HG02973 (cell line): ENCODE measurements around the gene SLC25A23.

Source experiments
- ATAC-seq: cut with Tn5 transposase; IDR thresholded peaks from one replicate; pipeline ENCODE4 v1.9.1; 2021; ENCODE audit warnings: moderate library complexity; ENCODE audit not compliant: unreplicated experiment

SLC25A23 gene

DNA sequence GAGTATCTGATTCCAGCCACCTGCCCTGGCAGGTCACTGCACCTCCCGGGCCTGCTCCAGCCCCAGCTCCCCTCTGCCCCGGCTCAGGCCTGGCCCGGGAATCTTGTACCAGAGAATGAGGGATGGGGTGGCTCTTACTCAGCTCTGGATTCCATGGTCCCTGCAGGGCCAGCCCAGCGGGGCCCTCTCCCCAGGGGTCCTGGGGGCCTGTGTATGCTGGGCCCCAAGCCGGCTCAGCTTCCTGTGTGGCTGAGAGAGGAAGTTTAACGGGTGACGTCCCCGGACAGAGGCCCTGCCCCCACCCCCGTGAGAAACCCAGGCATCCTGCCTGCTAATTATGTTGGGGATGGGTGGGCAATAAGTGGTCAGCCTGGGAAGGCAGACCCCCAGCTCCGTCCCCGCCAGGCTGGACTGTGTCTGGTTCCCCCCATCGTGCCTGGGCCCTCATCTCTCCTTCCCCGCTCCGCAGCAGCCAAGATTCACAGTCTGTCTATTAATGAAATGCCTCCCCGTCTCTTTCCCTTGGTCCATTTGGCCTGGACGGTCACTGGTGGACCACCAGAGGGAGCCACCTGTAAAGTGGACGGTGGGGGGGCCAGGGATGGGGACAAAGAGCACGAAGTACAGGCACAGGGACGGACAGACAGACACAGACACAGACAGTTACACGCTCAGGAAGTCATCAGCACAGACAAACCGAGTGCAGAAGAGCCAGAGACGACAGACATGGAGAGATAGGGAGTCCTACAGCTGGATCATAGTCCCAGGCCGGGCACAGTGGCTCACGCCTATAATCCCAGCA, 22.1 kb upstream of the SLC25A23 start, which contains the start of gene DENND1C:
Gene DENND1C (minus strand): TSS at position 247 of the 802 bp plus-strand sequence. CDS start 92 bp downstream, at position 155.
- ATAC-seq, result peak; percentile 60

DNA sequence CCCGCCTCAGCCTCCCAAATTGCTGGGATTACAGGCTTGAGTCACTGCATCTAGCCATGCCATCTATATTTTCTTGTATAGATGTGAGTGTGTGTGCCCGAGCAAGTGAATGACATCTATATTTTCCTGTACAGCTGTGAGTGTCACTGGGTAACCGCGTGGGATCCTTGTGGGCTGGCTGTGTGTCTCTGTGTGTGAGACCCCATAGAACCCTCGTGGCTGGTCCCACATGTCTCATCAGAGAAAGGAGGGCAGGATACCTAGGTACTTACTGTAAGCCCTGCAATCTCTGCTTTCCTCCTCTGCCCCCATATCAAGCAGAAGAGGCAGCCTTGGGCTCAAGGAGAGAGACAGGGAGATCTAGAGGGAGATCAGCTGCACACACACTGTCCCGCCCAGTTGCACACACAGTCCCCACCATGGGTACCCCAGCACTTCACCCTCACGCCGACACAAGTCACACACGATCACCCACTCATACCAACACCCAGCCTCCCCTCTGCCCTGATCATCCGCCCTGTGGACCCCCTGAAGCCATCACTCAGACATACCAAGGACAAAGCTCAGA, 21.3 kb upstream of the SLC25A23 start:
- no peak for ATAC-seq

DNA sequence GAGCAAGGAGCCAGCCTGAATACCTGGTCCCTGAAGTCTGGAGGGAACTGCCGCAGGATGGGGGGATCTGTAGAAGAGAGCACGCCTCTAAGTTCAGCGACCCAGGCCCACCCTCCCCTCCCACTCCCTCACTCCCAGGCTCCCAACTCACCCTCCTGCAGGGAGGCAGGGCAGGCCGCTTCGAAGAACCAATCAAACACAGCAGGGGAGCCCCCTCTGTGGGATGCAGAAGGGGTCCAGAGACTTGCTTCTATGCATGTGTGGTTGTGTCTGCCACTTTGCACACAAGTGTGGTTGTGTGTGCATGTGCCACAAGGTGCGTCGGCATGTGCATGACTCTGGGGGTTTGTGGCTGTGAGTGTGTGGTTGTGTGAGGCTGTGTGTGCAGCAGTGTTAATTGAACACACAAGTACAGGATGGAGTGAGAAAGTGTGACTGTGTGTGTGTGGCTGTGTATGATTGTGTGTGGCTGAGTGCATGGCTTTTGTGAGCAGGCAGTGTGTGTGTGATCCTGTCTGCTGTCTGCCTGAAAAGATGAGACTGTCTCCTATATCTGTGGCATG, 20.3 kb upstream of the SLC25A23 start:
- ATAC-seq, result no peak

DNA sequence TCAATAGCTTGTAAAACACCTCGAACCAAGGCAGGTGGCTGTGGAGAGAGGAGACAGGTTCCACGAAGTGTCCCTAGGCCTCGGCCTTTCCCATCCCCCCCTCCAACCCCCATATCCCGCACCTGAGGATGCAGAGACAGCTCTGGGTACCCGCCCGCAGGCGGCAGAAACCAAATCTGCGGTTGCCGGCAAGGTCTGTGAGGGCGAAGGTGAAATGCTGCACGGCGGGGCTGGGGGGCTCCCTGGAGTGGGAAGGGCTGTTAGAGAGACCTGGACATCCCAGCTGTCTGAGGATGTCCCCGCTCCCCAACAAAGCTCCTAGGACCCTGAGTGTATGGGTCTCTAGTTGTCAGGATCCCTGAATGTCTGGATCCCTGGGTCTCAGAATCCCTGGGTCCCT, 19.2 kb upstream of the SLC25A23 start:
- ATAC-seq, result no peak

DNA sequence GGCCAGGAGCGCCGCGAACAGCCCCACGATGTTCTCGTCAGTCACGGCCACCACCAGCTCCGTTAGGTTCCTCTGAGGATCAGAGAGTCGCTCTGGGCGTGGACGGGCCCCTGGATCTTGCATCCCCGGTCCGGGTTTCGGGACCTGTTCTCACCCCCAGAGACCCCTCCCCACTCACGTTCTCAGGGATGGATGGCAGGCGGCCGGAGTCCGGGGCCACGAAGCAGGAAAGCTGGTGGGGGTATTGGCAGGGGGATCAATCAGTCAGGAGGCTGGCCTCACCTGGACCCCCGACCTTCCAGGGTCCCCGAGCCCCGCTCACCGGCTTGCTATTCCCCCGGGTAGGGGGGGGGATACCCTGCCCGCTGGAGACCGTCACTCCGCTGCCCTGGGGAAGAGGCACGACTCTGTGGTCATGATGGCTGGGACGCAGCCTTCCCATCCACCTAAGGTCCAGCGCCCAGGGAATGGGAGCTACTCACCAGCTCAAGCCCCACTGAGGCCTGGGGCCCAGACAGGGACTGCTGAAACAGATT, 17.4 kb upstream of the SLC25A23 start:
- no peak for ATAC-seq

DNA sequence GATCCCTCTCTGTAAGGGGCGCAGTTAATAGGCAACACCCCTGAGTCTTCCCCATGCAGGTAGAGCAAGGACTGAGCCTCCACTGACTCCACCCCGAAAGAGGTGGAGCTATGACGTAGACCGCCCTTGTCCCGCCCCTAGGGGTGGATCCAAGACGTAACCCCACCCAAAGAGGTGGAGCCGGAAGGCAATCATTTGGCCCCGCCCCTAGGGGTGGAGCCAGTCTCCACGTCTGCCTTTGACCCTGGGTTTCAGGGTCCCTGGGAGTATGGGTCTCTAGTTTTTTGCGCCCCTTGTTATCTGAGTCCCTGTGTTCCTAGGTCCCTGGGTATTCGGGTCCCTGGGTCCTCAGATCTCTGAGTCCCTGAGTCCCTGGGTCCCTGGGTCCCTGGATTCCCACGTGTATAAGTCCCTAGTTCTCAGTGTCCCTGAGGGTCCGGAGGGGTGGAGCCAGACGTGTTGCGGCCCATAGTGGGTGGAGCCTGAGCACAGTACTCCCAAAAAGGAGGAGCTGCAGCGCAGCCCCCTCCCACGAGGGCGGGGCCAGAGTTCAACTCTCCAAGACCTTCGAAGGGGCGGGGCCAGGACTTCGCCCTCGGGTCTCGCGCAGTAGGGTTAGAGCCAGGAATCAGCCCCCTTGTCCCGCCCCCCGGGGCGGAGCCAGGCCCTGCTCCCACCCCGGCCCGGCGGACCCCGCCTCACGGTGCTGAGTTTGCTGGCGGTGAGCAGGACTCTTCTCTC, 16.7 kb upstream of the SLC25A23 start:
- no peak for ATAC-seq

DNA sequence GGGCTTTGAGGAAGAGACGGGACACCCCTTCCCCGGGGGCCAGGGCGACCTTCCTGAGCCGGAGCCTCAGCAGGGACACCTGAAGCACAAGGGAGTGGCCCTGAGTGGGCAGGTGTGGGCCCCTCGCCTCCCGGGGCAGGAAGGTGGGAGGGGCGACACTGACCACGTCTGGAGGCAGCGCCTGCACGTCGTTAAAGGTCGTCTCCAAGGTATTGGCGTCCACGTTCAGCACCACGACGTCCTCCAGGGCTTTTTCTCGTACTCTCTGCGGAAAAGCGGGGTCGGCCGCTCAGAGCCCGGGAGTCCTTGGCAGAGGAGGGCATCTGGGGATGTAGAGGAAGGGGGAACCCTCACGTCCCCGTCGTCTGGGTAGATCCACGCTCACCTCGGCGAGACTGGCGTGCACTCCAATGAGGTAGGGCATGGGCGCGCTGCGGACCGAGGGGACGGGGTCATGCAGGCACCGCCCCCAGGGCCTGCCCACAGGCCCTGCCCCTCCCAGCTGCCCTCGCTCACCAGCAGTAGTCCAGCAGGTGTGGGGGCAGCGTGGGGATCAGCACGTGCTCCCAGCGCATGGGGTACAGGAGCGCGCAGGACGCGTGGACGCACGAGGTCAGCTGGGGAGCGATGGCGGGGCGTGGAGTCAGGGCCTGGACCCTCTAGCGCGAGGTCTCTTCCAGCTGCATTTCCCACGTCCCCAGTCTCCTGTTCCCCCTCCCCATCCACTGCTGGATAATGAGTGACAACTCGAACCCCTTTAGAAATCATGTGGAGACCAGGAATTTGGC, 15.9 kb upstream of the SLC25A23 start:
- no peak for ATAC-seq

DNA sequence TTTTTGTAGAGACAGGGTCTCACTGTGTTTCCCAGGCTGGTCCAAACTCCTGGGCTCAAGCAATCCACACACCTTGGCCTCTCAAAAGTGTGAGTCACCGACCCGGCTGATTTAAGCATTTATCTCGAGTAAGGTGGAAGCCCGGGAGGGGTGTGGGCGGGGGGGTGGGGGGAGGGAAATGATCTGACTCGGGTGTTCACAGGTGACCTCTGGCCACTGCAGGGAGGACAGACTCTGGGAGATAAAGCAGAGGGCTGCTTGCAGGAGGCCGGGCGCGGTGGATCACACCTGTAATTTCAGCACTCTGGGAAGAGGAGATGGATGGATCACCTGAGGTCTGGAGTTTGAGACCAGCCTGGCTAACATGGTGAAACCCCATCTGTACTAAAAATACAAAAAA, 14.1 kb upstream of the SLC25A23 start:
- no peak for ATAC-seq

DNA sequence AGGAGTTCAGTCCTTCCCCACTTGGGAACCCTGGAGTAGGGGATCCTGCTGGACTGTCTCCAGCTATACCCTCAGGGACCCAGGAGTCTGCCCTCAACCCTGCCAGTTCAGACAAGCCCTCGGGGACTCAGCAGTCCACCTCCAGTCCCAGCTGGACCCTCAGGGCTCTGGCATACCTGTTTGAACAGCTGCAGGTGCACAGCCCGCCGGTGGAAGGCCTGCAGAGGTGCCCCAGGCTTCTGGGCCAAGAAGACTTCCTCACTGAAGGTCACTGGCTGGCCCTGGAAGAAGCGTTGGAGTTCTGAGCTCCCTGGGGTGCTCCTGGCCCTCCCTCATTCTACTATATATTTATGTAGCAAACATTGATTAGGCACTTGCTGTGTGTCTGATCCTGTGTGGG, 13.1 kb upstream of the SLC25A23 start:
- ATAC-seq, result no peak

DNA sequence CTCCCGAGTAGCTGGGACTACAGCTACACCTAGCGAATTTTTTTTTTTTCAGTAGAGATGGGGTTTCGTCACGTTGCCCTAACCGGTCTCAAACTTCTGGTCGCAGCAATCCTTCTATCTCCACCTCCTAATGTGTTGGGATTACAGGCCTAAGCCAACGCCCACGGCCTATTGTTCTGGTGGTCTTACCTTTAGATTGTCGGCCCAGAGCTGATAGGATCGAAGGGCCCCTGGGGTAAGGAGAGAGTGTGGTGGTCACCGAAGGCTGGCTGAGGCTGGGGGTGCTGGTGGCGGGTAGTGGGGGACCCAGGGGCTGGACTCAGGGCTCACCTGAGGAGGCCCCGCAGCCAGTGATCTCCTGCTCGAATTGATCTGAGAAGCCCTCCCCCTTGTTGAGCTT, 11.5 kb upstream of the SLC25A23 start:
- ATAC-seq, result no peak

DNA sequence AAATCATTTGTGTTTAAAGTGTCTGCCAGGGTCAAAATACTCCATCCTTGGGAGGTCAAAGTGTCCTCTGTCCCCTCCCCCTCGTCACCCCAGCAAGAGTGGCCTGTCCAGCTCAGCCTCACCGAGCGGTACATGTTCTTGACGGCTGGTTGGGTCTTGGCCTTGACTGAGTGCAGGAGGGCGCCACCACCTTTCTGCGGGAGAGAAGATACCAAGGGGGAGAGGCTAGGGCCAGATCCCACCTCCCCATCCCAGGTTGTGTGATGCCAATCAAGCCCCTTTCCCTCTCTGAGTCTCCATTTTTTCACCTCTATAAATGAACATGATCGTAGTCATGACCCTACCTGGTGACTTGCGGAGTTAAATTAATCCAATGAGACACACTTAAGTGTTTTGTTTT, 10.6 kb upstream of the SLC25A23 start:
- no peak for ATAC-seq

DNA sequence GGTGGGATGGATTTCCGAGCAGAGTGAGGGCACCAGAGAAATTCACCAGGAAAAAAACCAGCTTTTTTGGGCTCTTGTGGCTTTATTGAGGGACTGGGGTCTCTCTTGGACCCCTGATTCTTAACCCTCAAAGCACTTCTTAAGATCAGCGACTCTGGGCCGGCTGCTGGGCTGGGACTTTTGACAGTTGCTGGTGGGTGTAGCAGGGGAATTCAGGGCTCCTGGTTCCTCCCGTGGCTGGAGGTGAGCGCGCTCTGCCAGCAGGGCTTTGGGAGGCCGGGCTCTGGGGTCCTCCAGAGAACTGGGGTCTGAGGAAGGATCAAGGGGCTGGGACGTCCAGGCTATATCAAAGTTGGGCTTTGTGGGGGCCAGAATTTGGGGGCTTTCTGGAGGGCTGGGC, 7.8 kb upstream of the SLC25A23 start:
- ATAC-seq, result no peak

DNA sequence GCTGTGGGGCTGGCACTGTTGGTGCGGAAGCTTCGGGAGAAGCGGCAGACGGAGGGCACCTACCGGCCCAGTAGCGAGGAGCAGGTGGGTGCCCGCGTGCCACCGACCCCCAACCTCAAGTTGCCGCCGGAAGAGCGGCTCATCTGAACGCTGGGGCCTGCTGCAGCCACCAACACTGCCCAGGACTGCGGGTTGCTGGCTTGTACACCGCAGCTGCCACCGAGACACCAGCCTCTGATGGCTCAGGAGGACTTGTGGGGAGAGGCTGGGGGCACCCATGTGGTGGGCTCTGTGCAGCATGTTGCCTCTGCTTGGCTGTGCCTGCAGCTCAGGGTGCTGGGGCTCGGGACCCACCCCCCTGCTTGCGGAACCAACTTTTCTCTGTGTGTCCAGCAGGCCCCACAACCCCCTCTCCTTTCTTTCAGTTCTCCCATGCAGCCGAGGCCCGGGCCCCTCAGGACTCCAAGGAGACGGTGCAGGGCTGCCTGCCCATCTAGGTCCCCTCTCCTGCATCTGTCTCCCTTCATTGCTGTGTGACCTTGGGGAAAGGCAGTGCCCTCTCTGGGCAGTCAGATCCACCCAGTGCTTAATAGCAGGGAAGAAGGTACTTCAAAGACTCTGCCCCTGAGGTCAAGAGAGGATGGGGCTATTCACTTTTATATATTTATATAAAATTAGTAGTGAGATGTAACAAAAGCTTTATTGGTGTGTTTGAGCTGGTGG, 7.1 kb upstream of the SLC25A23 start:
- no peak for ATAC-seq

DNA sequence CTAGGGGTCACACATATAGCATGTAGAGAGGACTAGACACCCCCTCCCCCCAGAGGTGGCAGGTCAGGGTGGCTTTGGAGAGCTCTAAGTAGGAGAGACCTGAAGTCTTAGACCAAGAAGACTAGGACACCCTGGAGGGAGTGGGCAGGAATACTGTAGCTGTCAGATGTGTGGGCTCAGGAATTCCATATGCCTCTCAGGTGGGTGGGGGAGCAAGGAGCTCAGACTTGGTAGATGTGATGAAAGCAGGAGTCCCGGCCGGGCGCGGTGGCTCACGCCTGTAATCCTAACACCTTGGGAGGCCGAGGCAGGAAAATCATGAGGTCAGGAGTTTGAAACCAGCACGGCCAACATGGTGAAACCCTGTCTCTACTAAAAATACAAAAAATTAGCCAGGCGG, 6.1 kb upstream of the SLC25A23 start:
- no peak for ATAC-seq

DNA sequence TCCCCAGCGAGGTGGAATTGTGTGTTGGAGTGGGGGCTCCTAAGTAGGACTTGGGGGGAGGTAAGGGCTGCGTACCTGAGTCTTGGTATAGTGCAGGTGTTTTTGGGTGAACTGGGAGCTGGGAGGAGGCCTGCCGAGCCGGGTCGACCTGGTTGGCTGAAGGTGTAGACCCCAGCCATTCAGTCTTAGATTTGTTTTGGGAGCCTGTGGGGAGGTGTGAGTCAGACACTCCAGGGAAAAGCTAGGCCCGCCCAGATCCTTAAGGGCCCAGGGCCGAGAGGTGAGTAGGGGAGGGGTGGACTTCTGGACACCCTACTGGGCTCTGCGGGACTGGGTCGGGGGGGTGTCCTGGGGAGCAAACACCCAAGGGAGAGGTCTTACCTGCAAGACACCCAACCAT, 5.4 kb upstream of the SLC25A23 start:
- ATAC-seq, result no peak

DNA sequence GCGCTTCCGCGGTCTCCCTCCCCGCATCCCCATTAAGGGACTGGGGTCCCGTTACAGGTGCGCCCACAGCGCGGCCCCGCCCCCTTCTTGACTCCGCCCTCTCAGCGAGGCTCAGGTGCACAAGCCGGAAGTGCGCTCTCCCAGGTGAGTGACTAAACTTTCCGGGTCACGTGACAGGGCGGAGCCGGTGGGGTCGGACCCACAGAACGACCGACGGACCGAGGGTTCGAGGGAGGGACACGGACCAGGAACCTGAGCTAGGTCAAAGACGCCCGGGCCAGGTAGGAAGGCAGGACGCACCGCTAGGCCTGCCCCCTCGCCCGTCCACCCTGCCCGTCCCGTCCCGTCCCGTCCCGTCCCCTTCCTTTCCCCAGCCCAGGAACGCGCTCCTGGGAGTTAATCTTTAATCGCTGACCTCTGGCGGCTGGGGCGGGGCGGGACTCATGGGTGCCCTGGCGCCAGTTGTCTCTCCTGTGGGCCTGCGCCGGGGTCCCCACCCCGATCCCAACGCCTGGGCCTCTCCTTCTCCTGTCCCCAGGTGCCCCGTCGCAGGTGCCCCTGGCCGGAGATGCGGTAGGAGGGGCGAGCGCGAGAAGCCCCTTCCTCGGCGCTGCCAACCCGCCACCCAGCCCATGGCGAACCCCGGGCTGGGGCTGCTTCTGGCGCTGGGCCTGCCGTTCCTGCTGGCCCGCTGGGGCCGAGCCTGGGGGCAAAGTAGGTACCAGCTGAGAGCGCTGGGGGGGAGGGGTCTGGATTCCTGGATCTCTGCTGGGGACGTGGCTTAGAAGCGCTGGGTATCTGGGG, 4.7 kb upstream of the SLC25A23 start, which contains the start of gene CRB3:
Gene CRB3 (plus strand): TSS at position 202 of the 804 bp plus-strand sequence. CDS start 431 bp downstream, at position 633.
- ATAC-seq, result no peak

DNA sequence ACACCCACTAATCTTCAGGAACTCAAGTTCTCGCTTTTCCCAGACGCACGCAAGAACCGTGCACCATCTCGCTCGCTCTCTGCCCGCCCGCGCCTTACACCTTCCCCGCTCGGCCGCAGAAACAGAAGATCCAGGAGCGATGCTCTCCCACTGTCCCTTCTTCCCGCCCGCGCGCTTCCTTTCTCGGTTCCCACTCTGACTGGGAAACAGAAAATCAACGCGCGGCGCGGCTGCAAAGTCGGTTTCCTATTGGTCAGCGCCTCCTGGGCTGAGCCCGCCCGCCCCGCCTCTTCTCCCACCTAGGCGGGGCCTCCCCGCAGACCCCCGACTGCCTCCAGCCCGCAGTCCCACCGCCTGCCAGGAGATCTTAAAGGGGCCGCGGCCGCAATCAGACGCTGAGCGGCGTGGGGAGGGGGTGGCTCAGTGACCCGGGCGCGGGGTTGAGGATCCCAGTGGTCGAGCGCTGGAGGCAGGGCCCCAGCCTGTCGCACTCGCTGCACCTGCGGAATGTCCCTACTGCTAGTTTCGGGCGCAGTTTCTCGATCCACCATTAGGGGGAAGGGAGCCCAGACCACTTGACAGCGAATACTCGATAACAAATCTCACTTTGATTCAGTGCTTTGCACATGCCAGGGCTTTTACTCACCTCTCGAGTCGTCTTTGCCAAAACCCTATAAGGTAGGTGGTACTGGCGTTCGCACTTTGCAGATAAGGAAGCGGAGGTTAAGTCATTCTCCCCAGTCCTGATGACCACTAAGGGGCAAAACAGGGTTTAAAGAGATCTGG, 700 bp upstream of the SLC25A23 start:
- peak; percentile 67 for ATAC-seq

DNA sequence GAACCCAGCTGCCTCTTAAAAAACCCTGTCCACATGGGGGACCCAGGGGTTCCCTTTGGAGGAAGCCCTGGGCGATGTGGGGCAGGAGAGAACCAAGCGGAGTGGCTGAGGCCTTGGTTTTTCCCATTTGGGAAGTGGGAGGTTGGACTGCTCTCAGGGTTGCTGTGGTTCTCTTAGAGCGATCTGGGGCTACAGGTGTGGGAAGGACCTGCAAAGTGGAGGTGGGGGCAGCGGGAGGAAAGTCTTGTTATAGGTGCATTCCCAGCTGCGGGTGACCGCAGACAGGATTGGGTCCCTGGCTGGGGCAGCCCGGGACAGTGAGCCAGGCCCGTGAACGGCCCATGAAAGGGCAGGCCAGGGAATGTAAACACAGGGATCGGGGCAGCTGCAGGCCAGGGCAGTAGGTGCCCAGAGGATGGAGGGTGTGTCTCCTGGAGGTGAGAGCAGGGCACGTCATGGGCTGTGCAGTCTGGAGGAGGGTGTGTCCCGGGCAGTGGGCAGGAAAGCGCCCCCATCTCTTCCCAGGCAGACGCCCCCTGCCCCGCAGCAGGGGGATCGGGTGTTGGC, 814 bp downstream of the SLC25A23 start:
- no peak for ATAC-seq
